SIG-M5 (cell line): ENCODE results near the gene GTF2A2.

ENCODE experiments used
- DNase-seq: peaks from one replicate; lab custom pipeline; 2025; lab: John Stamatoyannopoulos, UW

Gene GTF2A2

GRCh38 chr15:59605994-59606393, 51.3 kb downstream of the GTF2A2 start:
- no peak for DNase-seq

GRCh38 chr15:59598461-59598860, 58.9 kb downstream of the GTF2A2 start:
- no peak for DNase-seq

GRCh38 chr15:59596640-59597039, 60.7 kb downstream of the GTF2A2 start:
- no peak for DNase-seq

- no peak for DNase-seq
Observed at GRCh38 chr15:59595434-59595915, 61.8 kb downstream of the GTF2A2 start.

GRCh38 chr15:59594991-59595390, 62.3 kb downstream of the GTF2A2 start:
- DNase-seq: no peak

GRCh38 chr15:59594493-59594942, 62.8 kb downstream of the GTF2A2 start:
- DNase-seq: no peak

GRCh38 chr15:59591356-59591755, 66.0 kb downstream of the GTF2A2 start:
- DNase-seq: no peak

GRCh38 chr15:59590027-59590426, 67.3 kb downstream of the GTF2A2 start:
- no peak for DNase-seq
